ENCODE data around the gene HDLBP. TPM values are rescaled to one million over a fixed set of nuclear protein-coding genes. Genes with fewer than 3 reads are reported as not detected.
A peak's percentile ranks its signal among the peaks of the same experiment; 100 is the strongest.

The HDLBP gene
- total and polyA plus RNA-seq, 10 donors = 46.1 to 333 (median 244) TPM

GRCh38 chr2:241350530-241350877 is 35.0 kb upstream of the HDLBP start:
- no peak for DNase-seq
- intact Hi-C loops (cut with DNase I; ENCODE audit: low total_unique reads) = no loop called here
- Histone ChIP-seq H3K36me3 (peaks cover 13 to 94% (median 89%) of the 10 kb centered on the region in 6 donors), H3K9me3 (no peaks in the 10 kb centered on the region), H3K4me1 (peaks cover 0 to 11% (median 4%) of the 10 kb centered on the region in 6 donors), H3K27me3 (replicated peaks in 1 of 7) (no peaks in the 10 kb centered on the region), H3K4me3 (no peak overlapping the region), H3K27ac (no peak overlapping the region)
- 85 to 94% (median 91%) methylated on average over 2 of the region's 2 CpGs for WGBS, 5 donors
- TF ChIP-seq CTCF (IDR thresholded peaks at IDR 0.05 in 8 of 11, conservative IDR thresholded peaks at IDR 0.05 in 3 of 11) (no peak), POLR2A (IDR thresholded peaks at IDR 0.05) (no peak), POLR2AphosphoS5 (IDR thresholded peaks at IDR 0.05) (no peak)

- Histone ChIP-seq H3K4me1 (peaks cover 0 to 6% (median under 1%) of the 10 kb centered on the region in 6 donors), H3K36me3 (peaks cover 13 to 99% (median 95%) of the 10 kb centered on the region in 6 donors), H3K4me3 (no peak overlapping the region), H3K9me3 (no peaks in the 10 kb centered on the region), H3K27ac (no peak overlapping the region), H3K27me3 (replicated peaks in 1 of 7) (no peaks in the 10 kb centered on the region)
- 91 to 97% (median 94%) methylated on average over 8 of the region's 8 CpGs for WGBS, 5 donors
- TF ChIP-seq POLR2A (IDR thresholded peaks at IDR 0.05) = no peak
- no peak for TF ChIP-seq POLR2AphosphoS5 (IDR thresholded peaks at IDR 0.05)
- no peak for TF ChIP-seq CTCF (IDR thresholded peaks at IDR 0.05 in 8 of 11, conservative IDR thresholded peaks at IDR 0.05 in 3 of 11)
- intact Hi-C loops (cut with DNase I; ENCODE audit: low total_unique reads) = no loop called here
- no peak for DNase-seq
Observed at GRCh38 chr2:241349941-241350340, 34.5 kb upstream of the HDLBP start.

GRCh38 chr2:241344925-241345651 is 29.6 kb upstream of the HDLBP start:
- H3K4me1 ChIP-seq = peaks cover 0 to 13% (median under 1%) of the 10 kb centered on the region in 6 donors
- 84 to 97% (median 91%) methylated on average over 9 of the region's 9 CpGs for WGBS, 5 donors
- H3K27ac ChIP-seq = no peak overlapping the region
- no peaks in the 10 kb centered on the region for H3K9me3 ChIP-seq
- no peak for DNase-seq
- H3K36me3 ChIP-seq = peaks cover 9 to 100% (median 93%) of the 10 kb centered on the region in 6 donors
- intact Hi-C loops (cut with DNase I; ENCODE audit: low total_unique reads) = no loop called here
- H3K4me3 ChIP-seq = no peak overlapping the region
- TF ChIP-seq POLR2A (IDR thresholded peaks at IDR 0.05) (no peak), POLR2AphosphoS5 (IDR thresholded peaks at IDR 0.05) (no peak), CTCF (IDR thresholded peaks at IDR 0.05 in 8 of 11, conservative IDR thresholded peaks at IDR 0.05 in 3 of 11) (no peak)
- H3K27me3 ChIP-seq (replicated peaks in 1 of 7) = no peaks in the 10 kb centered on the region

GRCh38 chr2:241340631-241341163 is 25.2 kb upstream of the HDLBP start:
- Histone ChIP-seq H3K9me3 (no peaks in the 10 kb centered on the region), H3K27ac (peak overlapping the region in 3 of 8 donors; percentile 1 to 45 (median 32)), H3K4me1 (peaks cover 0 to 38% (median 12%) of the 10 kb centered on the region in 6 donors), H3K4me3 (no peak overlapping the region), H3K27me3 (replicated peaks in 1 of 7) (no peaks in the 10 kb centered on the region), H3K36me3 (peaks cover 5 to 95% (median 79%) of the 10 kb centered on the region in 6 donors)
- WGBS, 5 donors = 53 to 92% (median 78%) methylated on average over 3 of the region's 3 CpGs
- TF ChIP-seq POLR2AphosphoS5 (IDR thresholded peaks at IDR 0.05) (no peak), POLR2A (IDR thresholded peaks at IDR 0.05) (no peak), CTCF (IDR thresholded peaks at IDR 0.05 in 8 of 11, conservative IDR thresholded peaks at IDR 0.05 in 3 of 11) (no peak)
- intact Hi-C loops (cut with DNase I; ENCODE audit: low total_unique reads) = no loop called here
- no peak for DNase-seq

Measured in spleen (tissue), 11 donors.